Progenitor cell of endocrine pancreas (in vitro differentiated cells): Measurements from ENCODE around the gene SLC51A. TPM values are rescaled to one million over a fixed set of nuclear protein-coding genes. Genes with fewer than 3 reads are reported as not detected.
"Not testable (repeated sequence)": the region's sequence is repeated elsewhere in the genome, so short reads cannot be mapped to it uniquely, and the experiment has no call there.

Experiments
- DNase-seq: peaks from one replicate; pipeline ENCODE4 v3.0.0; 2021; ENCODE audit warnings: low spot score; ENCODE audit not compliant: unreplicated experiment
- H3K27ac Mint-ChIP-seq: 2 replicates; pipeline ENCODE4 v1.8.0; 2021; ENCODE audit warnings: mild to moderate bottlenecking, moderate library complexity, mixed read lengths
- H3K27me3 Mint-ChIP-seq: 2 replicates; pipeline ENCODE4 v1.8.0; 2021; ENCODE audit warnings: mixed read lengths
- H3K36me3 Mint-ChIP-seq: 2 replicates; pipeline ENCODE4 v1.8.0; 2022; ENCODE audit warnings: mixed read lengths; ENCODE audit not compliant: insufficient read depth
- H3K4me1 Mint-ChIP-seq: 2 replicates; pipeline ENCODE4 v1.8.0; 2021; ENCODE audit warnings: low read depth, mixed read lengths
- H3K4me3 Mint-ChIP-seq: 2 replicates; pipeline ENCODE4 v1.8.0; 2021; ENCODE audit warnings: low read depth, mild to moderate bottlenecking, moderate library complexity, mixed read lengths
- H3K9me3 Mint-ChIP-seq: 2 replicates; pipeline ENCODE4 v1.8.0; 2021; ENCODE audit warnings: low read depth, mixed read lengths
- CTCF ChIP-seq: fragments of 200-600 bp; sonication (generic); IDR thresholded peaks from one replicate; pipeline ENCODE4 v1.5.0; 2021; ENCODE audit warnings: antibody characterized with exemption, mild to moderate bottlenecking; ENCODE audit not compliant: unreplicated experiment
- long read RNA-seq: library from polyadenylated mRNA; unstranded; transcript quantifications from one replicate; pipeline ENCODE4 v2.0.0, GENCODE V29; 2020
- total RNA-seq: library from RNA; stranded (reverse); gene quantifications from 2 replicates; pipeline ENCODE4 v1.2.1, GENCODE V29; 2021

Gene SLC51A
- total RNA-seq, result 0.34 and 0.62 TPM in 2 replicates
- long read RNA-seq, result 0 reads

- no peaks in the 10 kb centered on the region for H3K36me3 Mint-ChIP-seq
- H3K4me1 Mint-ChIP-seq, result no peaks in the 10 kb centered on the region
- no peak within 1 kb of the TSS for H3K27ac Mint-ChIP-seq
- peaks cover 15% of the 10 kb centered on the region for H3K27me3 Mint-ChIP-seq
- no peaks in the 10 kb centered on the region for H3K9me3 Mint-ChIP-seq
- H3K4me3 Mint-ChIP-seq, result no peak within 1 kb of the TSS
- no peak for TF ChIP-seq CTCF
- DNase-seq, result no peak
These were observed at the start of gene SLC51A for GRCh38 chr3:196216089-196216564. Gene SLC51A (plus strand): TSS chr3:196216534. CDS start chr3:196216713, 179 bp downstream.

- no peak for TF ChIP-seq CTCF
- no peak overlapping the region for H3K27ac Mint-ChIP-seq
- no peaks in the 10 kb centered on the region for H3K4me1 Mint-ChIP-seq
- H3K27me3 Mint-ChIP-seq, result no peaks in the 10 kb centered on the region
- no peak for DNase-seq
- no peak overlapping the region for H3K4me3 Mint-ChIP-seq
- no peaks in the 10 kb centered on the region for H3K9me3 Mint-ChIP-seq
- H3K36me3 Mint-ChIP-seq, result no peaks in the 10 kb centered on the region
These were observed 49.6 kb upstream of the SLC51A start for GRCh38 chr3:196166741-196167140.

- no peak for TF ChIP-seq CTCF
- Mint-ChIP-seq H3K36me3 (no peaks in the 10 kb centered on the region), H3K27ac (no peak overlapping the region), H3K4me3 (no peak overlapping the region), H3K9me3 (no peaks in the 10 kb centered on the region), H3K4me1 (no peaks in the 10 kb centered on the region), H3K27me3 (no peaks in the 10 kb centered on the region)
- DNase-seq, result no peak
These were observed 47.4 kb upstream of the SLC51A start for GRCh38 chr3:196168808-196169391.

GRCh38 chr3:196169836-196170240, 46.5 kb upstream of the SLC51A start:
- no peak for DNase-seq
- H3K9me3 Mint-ChIP-seq, result no peaks in the 10 kb centered on the region
- H3K27me3 Mint-ChIP-seq, result no peaks in the 10 kb centered on the region
- H3K27ac Mint-ChIP-seq, result no peak overlapping the region
- no peaks in the 10 kb centered on the region for H3K4me1 Mint-ChIP-seq
- no peak overlapping the region for H3K4me3 Mint-ChIP-seq
- no peaks in the 10 kb centered on the region for H3K36me3 Mint-ChIP-seq
- TF ChIP-seq CTCF, result no peak

- H3K36me3 Mint-ChIP-seq, H3K27ac Mint-ChIP-seq, DNase-seq, H3K27me3 Mint-ChIP-seq, H3K4me1 Mint-ChIP-seq, H3K9me3 Mint-ChIP-seq, H3K4me3 Mint-ChIP-seq: not testable (repeated sequence)
These were observed 46.0 kb upstream of the SLC51A start for GRCh38 chr3:196170296-196170695.

GRCh38 chr3:196174652-196175051, 41.7 kb upstream of the SLC51A start:
- H3K4me1 Mint-ChIP-seq, result peaks cover 13% of the 10 kb centered on the region
- no peak for DNase-seq
- TF ChIP-seq CTCF, result no peak
- peaks cover 3% of the 10 kb centered on the region for H3K27me3 Mint-ChIP-seq
- no peaks in the 10 kb centered on the region for H3K36me3 Mint-ChIP-seq
- no peak overlapping the region for H3K4me3 Mint-ChIP-seq
- H3K27ac Mint-ChIP-seq, result no peak overlapping the region
- H3K9me3 Mint-ChIP-seq, result no peaks in the 10 kb centered on the region
